ENCODE data around the gene RNF166. TPM values are rescaled to one million over a fixed set of nuclear protein-coding genes. Genes with fewer than 3 reads are reported as not detected.

The RNF166 gene
- total and polyA plus RNA-seq, 2 of the 13 experiments (the other 11 are each of a cell fraction or from before 2014, with no cell fraction given), result 21.4 to 23.0 TPM

DNA sequence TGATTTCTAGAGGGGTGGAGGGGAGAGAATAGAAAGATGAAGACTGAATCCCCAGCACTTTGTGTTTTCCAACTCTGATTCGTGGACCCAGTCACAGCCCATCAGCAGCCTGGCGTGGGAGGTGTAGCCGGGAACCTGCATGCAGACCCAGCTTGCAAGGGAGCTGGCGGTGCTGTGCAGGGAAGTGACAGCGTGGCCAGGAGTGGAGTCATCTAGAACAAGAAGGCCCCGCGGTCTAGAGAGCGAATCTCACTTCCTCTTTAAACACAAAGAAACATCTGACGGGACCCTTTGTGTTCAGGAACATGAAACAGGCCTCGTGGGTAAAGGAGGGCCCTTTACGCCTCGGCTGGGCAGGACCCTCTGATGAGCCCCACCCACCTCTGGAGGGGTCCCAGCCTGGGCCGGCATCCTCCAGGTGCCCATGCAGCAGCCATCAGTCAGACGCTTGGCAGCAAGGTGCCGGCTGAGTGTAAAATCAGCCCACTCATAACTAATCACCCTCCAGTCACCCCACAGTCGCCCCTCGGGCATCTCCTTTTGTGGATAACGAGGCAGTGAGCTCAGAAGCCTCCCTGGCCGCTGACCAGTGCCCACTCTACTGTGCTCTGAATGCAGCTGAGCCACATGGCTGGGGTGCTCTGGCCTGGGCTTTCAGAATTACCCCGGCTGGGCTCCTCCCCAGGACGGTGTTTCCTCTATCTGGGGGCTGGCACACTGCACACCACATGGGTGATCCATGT, 24.3 kb downstream of the RNF166 start:
- ATAC-seq (peak; percentile 1; the same call in 1 of the 3 replicates), FAIRE-seq (no peak), DNase-seq (ENCODE audit: low spot score) (no peak)
- H3K9ac ChIP-seq (ENCODE audit: insufficient read depth, low read depth, low read length), result no peak overlapping the region; the same call in 1 of the 2 replicates
- in situ Hi-C loops (cut with HindIII; ENCODE audit: extremely low pct_ligation_motif_present, low pct_unique_long_range_greater_than_20kb) (no loop called here), intact Hi-C loops (cut with micrococcal nuclease; ENCODE audit: unreplicated experiment) (no loop called here)
- no peaks in the 10 kb centered on the region for H3K79me2 ChIP-seq (ENCODE audit: insufficient read depth, low read length)
- H3K9me3 ChIP-seq (ENCODE audit: low read length), result no peaks in the 10 kb centered on the region
- no peak overlapping the region for H2AFZ ChIP-seq (ENCODE audit: low read length)
- H3K4me2 ChIP-seq (ENCODE audit: low read depth, low read length), result peak overlapping the region; percentile 65
- H3K27ac ChIP-seq (ENCODE audit: extremely low read length, insufficient read depth, low read length), result no peak overlapping the region
- H3K36me3 ChIP-seq (replicated peaks in 1 of 2; ENCODE audit: control insufficient read depth in 1 of 2, insufficient read depth in 2 of 2, low read length in 2 of 2), result no peaks in the 10 kb centered on the region
- peaks cover 57% of the 10 kb centered on the region for H3K4me1 ChIP-seq (ENCODE audit: insufficient read depth, low read length)
- H3K4me3 ChIP-seq (replicated peaks in 1 of 3; ENCODE audit: insufficient read depth in 1 of 3, low read depth in 2 of 3, low read length in 3 of 3), result peak overlapping the region; percentile 19 to 58 (median 51); a peak in 4 of 6 replicates
- CTCF ChIA-PET (ENCODE audit: low intra/inter-chr PET ratio, low total read pairs), result no interaction called here
- H3K27me3 ChIP-seq (ENCODE audit: control insufficient read depth in 1 of 2, insufficient read depth in 2 of 2, low read length in 2 of 2), result peaks cover 7 to 51% of the 10 kb centered on the region in 2 experiments; a peak in 4 of 5 replicates
- peaks cover 8% of the 10 kb centered on the region; the same call in 1 of the 2 replicates for H4K20me1 ChIP-seq (ENCODE audit: insufficient read depth, low read length)
- BruUV-seq (replicated peaks), result no TSS peak
- POLR2A ChIA-PET, result no interaction called here
- WGBS (ENCODE audit: low lambda C conversion rate), result 22% methylated on average over 17 of the region's 21 CpGs
- TF ChIP-seq RFX5 (IDR thresholded peaks at IDR 0.05; ENCODE audit: low read depth, low read length) (no peak), SAP130 (CRISPR knock-in tag; IDR thresholded peaks at IDR 0.05; ENCODE audit: low read depth) (peak; percentile 7; the same call in 1 of the 2 replicates), AGO1 (IDR thresholded peaks at IDR 0.05; ENCODE audit: low read depth, low read length, poor library complexity, severe bottlenecking) (peak; percentile 78), CCAR2 (optimal IDR thresholded peaks at IDR 0.05; ENCODE audit: low read depth, low read length) (no peak), KDM3A (CRISPR knock-in tag; IDR thresholded peaks at IDR 0.05; ENCODE audit: low read depth) (no peak), ZNF616 (CRISPR knock-in tag; IDR thresholded peaks at IDR 0.05; ENCODE audit: low read depth) (no peak), CCDC6 (CRISPR knock-in tag; IDR thresholded peaks at IDR 0.05) (peak; percentile 71; the same call in 1 of the 2 replicates), ZBTB7A (CRISPR knock-in tag; IDR thresholded peaks at IDR 0.05) (no peak), GZF1 (CRISPR knock-in tag; IDR thresholded peaks at IDR 0.05) (no peak), ZNF3 (CRISPR knock-in tag; IDR thresholded peaks at IDR 0.05) (no peak), POLR2A (IDR thresholded peaks at IDR 0.05; ENCODE audit: insufficient read depth in 1 of 2, low read depth in 2 of 2, low read length in 2 of 2) (0 out of 4 replicates have a peak, but pooled peaks of 1 of the 2 experiments have one; percentile 29), ZNF382 (CRISPR knock-in tag; IDR thresholded peaks at IDR 0.05; ENCODE audit: borderline replicate concordance) (no peak), ZNF550 (CRISPR knock-in tag; IDR thresholded peaks at IDR 0.05; ENCODE audit: borderline replicate concordance) (no peak)
- TF ChIP-seq, protein P1, sequence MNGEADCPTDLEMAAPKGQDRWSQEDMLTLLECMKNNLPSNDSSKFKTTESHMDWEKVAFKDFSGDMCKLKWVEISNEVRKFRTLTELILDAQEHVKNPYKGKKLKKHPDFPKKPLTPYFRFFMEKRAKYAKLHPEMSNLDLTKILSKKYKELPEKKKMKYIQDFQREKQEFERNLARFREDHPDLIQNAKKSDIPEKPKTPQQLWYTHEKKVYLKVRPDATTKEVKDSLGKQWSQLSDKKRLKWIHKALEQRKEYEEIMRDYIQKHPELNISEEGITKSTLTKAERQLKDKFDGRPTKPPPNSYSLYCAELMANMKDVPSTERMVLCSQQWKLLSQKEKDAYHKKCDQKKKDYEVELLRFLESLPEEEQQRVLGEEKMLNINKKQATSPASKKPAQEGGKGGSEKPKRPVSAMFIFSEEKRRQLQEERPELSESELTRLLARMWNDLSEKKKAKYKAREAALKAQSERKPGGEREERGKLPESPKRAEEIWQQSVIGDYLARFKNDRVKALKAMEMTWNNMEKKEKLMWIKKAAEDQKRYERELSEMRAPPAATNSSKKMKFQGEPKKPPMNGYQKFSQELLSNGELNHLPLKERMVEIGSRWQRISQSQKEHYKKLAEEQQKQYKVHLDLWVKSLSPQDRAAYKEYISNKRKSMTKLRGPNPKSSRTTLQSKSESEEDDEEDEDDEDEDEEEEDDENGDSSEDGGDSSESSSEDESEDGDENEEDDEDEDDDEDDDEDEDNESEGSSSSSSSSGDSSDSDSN (CRISPR knock-in tag; IDR thresholded peaks at IDR 0.05), result 0 out of 2 replicates have a peak, but pooled peaks have one; percentile 7
- TF ChIP-seq, protein P2, sequence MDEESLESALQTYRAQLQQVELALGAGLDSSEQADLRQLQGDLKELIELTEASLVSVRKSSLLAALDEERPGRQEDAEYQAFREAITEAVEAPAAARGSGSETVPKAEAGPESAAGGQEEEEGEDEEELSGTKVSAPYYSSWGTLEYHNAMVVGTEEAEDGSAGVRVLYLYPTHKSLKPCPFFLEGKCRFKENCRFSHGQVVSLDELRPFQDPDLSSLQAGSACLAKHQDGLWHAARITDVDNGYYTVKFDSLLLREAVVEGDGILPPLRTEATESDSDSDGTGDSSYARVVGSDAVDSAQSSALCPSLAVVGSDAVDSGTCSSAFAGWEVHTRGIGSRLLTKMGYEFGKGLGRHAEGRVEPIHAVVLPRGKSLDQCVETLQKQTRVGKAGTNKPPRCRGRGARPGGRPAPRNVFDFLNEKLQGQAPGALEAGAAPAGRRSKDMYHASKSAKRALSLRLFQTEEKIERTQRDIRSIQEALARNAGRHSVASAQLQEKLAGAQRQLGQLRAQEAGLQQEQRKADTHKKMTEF (CRISPR knock-in tag; IDR thresholded peaks at IDR 0.05), result 0 out of 2 replicates have a peak, but pooled peaks have one; percentile 6
- TF ChIP-seq, protein P3, sequence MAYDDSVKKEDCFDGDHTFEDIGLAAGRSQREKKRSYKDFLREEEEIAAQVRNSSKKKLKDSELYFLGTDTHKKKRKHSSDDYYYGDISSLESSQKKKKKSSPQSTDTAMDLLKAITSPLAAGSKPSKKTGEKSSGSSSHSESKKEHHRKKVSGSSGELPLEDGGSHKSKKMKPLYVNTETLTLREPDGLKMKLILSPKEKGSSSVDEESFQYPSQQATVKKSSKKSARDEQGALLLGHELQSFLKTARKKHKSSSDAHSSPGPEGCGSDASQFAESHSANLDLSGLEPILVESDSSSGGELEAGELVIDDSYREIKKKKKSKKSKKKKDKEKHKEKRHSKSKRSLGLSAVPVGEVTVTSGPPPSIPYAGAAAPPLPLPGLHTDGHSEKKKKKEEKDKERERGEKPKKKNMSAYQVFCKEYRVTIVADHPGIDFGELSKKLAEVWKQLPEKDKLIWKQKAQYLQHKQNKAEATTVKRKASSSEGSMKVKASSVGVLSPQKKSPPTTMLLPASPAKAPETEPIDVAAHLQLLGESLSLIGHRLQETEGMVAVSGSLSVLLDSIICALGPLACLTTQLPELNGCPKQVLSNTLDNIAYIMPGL (CRISPR knock-in tag; IDR thresholded peaks at IDR 0.05; ENCODE audit: borderline replicate concordance in 1 of 2, low read depth in 1 of 2), result 0 out of 4 replicates have a peak, but pooled peaks of 1 of the 2 experiments have one; percentile 9
- TF ChIP-seq, protein P4, sequence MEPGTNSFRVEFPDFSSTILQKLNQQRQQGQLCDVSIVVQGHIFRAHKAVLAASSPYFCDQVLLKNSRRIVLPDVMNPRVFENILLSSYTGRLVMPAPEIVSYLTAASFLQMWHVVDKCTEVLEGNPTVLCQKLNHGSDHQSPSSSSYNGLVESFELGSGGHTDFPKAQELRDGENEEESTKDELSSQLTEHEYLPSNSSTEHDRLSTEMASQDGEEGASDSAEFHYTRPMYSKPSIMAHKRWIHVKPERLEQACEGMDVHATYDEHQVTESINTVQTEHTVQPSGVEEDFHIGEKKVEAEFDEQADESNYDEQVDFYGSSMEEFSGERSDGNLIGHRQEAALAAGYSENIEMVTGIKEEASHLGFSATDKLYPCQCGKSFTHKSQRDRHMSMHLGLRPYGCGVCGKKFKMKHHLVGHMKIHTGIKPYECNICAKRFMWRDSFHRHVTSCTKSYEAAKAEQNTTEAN (CRISPR knock-in tag; conservative IDR thresholded peaks at IDR 0.05), result no peak
